ENCODE measurements around the gene SAP30BP. TPM values are rescaled to one million over a fixed set of nuclear protein-coding genes. Genes with fewer than 3 reads are reported as not detected.

The SAP30BP gene
- total RNA-seq, 1 experiment from 2014 or later = 126 TPM

DNA sequence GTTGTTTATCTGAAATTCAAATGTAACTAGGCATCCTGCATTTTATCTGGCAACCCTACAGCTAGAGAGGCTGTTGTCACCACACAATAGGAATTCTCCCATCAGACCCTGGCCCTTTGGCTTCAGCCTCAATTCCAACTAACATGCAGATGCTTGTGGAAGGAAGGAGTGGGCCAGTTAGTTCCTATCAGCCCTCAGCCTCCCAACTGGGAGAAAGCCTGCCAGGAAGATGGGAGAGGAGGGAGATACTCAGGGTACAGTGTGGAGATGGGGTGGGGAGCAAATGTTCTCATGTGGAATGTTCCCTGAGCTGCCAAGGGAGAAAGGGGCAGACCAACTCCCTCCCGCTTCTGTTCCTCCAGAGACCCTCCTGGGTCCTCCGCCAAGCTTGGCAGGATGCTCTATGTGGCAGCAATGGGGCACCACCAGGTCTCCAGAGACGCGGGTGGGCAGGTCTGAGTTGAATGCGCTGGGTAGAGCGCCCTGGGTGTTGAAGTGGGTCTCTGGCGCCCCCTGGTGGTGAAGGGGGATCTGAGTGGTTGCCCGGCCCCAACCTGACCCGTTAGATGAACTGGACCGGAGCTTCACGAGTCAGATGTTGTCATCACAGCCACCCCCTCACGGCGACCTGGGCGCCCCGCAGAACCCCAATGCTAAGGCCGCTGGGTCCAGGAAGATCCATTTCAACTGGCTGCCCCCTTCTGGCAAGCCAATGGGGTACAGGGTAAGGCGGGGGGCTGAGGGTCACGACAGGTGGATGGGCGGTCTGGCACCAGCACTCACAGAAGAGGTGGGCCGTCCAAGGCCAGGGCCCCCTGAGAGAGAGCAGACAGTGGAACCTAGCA, 82.6 kb downstream of the SAP30BP start:
- ChIA-PET POLR2A (interaction anchor here (0.5 kb wide), 1 partner anchor 47 kb away, joined by 3 read pairs; no protein-coding TSS in a partner anchor), CTCF (interaction anchor here (0.6 to 5.3 kb wide), 16 partner anchors 10 to 148 kb away, joined by 3 to 100 read pairs (median 4); partner anchors contain the start of genes GALK1, ITGB4 and SMIM5)
- no TSS peak for BruUV-seq (replicated peaks)
- H3K4me1 ChIP-seq = peaks cover 4% of the 10 kb centered on the region; the same call in 1 of the 2 replicates
- TF ChIP-seq, protein P1, sequence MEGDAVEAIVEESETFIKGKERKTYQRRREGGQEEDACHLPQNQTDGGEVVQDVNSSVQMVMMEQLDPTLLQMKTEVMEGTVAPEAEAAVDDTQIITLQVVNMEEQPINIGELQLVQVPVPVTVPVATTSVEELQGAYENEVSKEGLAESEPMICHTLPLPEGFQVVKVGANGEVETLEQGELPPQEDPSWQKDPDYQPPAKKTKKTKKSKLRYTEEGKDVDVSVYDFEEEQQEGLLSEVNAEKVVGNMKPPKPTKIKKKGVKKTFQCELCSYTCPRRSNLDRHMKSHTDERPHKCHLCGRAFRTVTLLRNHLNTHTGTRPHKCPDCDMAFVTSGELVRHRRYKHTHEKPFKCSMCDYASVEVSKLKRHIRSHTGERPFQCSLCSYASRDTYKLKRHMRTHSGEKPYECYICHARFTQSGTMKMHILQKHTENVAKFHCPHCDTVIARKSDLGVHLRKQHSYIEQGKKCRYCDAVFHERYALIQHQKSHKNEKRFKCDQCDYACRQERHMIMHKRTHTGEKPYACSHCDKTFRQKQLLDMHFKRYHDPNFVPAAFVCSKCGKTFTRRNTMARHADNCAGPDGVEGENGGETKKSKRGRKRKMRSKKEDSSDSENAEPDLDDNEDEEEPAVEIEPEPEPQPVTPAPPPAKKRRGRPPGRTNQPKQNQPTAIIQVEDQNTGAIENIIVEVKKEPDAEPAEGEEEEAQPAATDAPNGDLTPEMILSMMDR (IDR thresholded peaks at IDR 0.05; ENCODE audit: insufficient read depth in 1 of 2, low read depth in 1 of 2, low read length in 1 of 2, severe bottlenecking in 1 of 2, unreplicated experiment in 1 of 2) = peak; percentile 86 to 97
- no peaks in the 10 kb centered on the region for H3K27me3 Mint-ChIP-seq (ENCODE audit: insufficient read depth, unreplicated experiment)
- H3K9me3 Mint-ChIP-seq (ENCODE audit: unreplicated experiment) = no peaks in the 10 kb centered on the region
- no peaks in the 10 kb centered on the region for H3K9me3 ChIP-seq
- peaks cover 1% of the 10 kb centered on the region; the same call in 1 of the 2 replicates for H3K36me3 ChIP-seq (ENCODE audit: control insufficient read depth, insufficient read depth, low read length)
- peaks cover 25% of the 10 kb centered on the region for H3K36me3 Mint-ChIP-seq (ENCODE audit: insufficient read depth, unreplicated experiment)
- no peak overlapping the region for H3K4me3 ChIP-seq (ENCODE audit: low read depth, low read length)
- intact Hi-C loops (cut with micrococcal nuclease; ENCODE audit: unreplicated experiment) = no loop called here
- no peaks in the 10 kb centered on the region for H3K27me3 ChIP-seq (replicated peaks; ENCODE audit: control insufficient read depth, insufficient read depth, low read length)
- no peak overlapping the region for H3K4me3 Mint-ChIP-seq (ENCODE audit: unreplicated experiment)
- no peak overlapping the region for H3K27ac Mint-ChIP-seq (ENCODE audit: unreplicated experiment)
- peak; percentile 77 to 88 for DNase-seq
- peaks cover 4% of the 10 kb centered on the region for H3K4me1 Mint-ChIP-seq (ENCODE audit: low read depth, unreplicated experiment)

DNA sequence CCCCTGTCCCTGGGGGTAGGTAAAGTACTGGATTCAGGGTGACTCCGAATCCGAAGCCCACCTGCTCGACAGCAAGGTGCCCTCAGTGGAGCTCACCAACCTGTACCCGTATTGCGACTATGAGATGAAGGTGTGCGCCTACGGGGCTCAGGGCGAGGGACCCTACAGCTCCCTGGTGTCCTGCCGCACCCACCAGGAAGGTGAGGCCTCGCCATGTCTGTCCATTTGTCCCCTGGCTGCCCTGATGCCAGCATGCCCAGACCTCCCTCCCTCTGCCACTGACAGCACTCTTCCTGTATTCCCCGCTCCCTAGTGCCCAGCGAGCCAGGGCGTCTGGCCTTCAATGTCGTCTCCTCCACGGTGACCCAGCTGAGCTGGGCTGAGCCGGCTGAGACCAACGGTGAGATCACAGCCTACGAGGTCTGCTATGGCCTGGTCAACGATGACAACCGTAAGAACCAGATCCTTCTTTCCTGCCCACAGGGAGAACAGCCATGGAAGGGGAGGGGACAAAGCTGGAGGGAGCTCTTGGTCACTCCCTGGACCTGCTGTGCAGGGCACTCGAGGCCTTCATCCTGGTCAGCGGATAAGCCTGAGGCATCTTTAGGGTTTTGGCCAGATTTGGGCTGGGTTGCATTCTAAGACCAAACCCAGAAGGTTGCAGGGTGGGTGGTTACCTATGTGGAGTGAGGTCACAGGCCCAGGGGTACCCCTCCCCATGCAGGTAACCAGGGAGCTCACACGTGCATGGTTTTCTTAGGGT, 83.7 kb downstream of the SAP30BP start:
- H3K4me3 Mint-ChIP-seq (ENCODE audit: unreplicated experiment) = no peak overlapping the region
- no peaks in the 10 kb centered on the region for H3K27me3 Mint-ChIP-seq (ENCODE audit: insufficient read depth, unreplicated experiment)
- BruUV-seq (replicated peaks) = no TSS peak
- H3K9me3 ChIP-seq = no peaks in the 10 kb centered on the region
- no peak overlapping the region for H3K27ac Mint-ChIP-seq (ENCODE audit: unreplicated experiment)
- H3K4me1 ChIP-seq = peaks cover 7% of the 10 kb centered on the region; the same call in 1 of the 2 replicates
- CTCF ChIA-PET = interaction anchor here (0.5 to 5.3 kb wide), 6 partner anchors 14 to 118 kb away, joined by 3 to 100 read pairs (median 5); partner anchors contain the start of genes GALK1 and SMIM5
- POLR2A ChIA-PET = interaction anchor here (0.6 kb wide), 1 partner anchor 78 kb away, joined by 6 read pairs; no protein-coding TSS in a partner anchor
- peaks cover 29% of the 10 kb centered on the region for H3K36me3 Mint-ChIP-seq (ENCODE audit: insufficient read depth, unreplicated experiment)
- no peak for DNase-seq
- H3K9me3 Mint-ChIP-seq (ENCODE audit: unreplicated experiment) = no peaks in the 10 kb centered on the region
- TF ChIP-seq, protein P1 (IDR thresholded peaks at IDR 0.05; ENCODE audit: insufficient read depth in 1 of 2, low read depth in 1 of 2, low read length in 1 of 2, severe bottlenecking in 1 of 2, unreplicated experiment in 1 of 2) = no peak
- H3K36me3 ChIP-seq (ENCODE audit: control insufficient read depth, insufficient read depth, low read length) = peaks cover 3% of the 10 kb centered on the region; the same call in 1 of the 2 replicates
- intact Hi-C loops (cut with micrococcal nuclease; ENCODE audit: unreplicated experiment) = no loop called here
- peaks cover 7% of the 10 kb centered on the region for H3K4me1 Mint-ChIP-seq (ENCODE audit: low read depth, unreplicated experiment)
- H3K4me3 ChIP-seq (ENCODE audit: low read depth, low read length) = no peak overlapping the region
- H3K27me3 ChIP-seq (replicated peaks; ENCODE audit: control insufficient read depth, insufficient read depth, low read length) = no peaks in the 10 kb centered on the region

Data from Caco-2 (cell line).